Measurements from ENCODE around the gene OR2AG2.

- no peak for TF ChIP-seq CTCF (IDR thresholded peaks at IDR 0.05; ENCODE audit: low read length)
- no peak for TF ChIP-seq EZH2 (IDR thresholded peaks at IDR 0.05; ENCODE audit: borderline replicate concordance, low read length)
Measured at GRCh38 chr11:6725386-6725896, 46.3 kb downstream of the OR2AG2 start.

Data from OCI-LY1 (cell line).